Ovary (tissue), 9 donors: ENCODE measurements around the gene KL. TPM values are rescaled to one million over a fixed set of nuclear protein-coding genes. Genes with fewer than 3 reads are reported as not detected.

Experiments used
- DNase-seq, 5 donors: peaks; one replicate each; pipeline ENCODE4 v3.0.0-alpha.2; 2019 to 2020
- H3K27ac ChIP-seq, 2 donors: fragments of 200-600 bp; one replicate each; pipeline versions ENCODE4 v1.5.1 to v1.8.0; 2019 to 2022
- H3K27me3 ChIP-seq: fragments of 200-600 bp; one replicate; pipeline ENCODE4 v1.8.0; 2022
- H3K36me3 ChIP-seq: fragments of 200-600 bp; sonication (generic); one replicate; pipeline ENCODE4 v1.5.1; 2019
- H3K4me1 ChIP-seq: one replicate; pipeline ENCODE4 v1.8.1; 2013; ENCODE audit warnings: mild to moderate bottlenecking, moderate library complexity; ENCODE audit not compliant: insufficient read depth
- H3K4me3 ChIP-seq: fragments of 200-600 bp; sonication (generic); one replicate; pipeline ENCODE4 v1.5.1; 2017
- H3K9me3 ChIP-seq, 2 donors: fragments of 200-600 bp in 1 of 2; sonication (generic) in 1 of 2; one replicate each; pipeline versions ENCODE4 v1.5.1 to v1.8.1; 2013 to 2019; ENCODE audit warnings: mild to moderate bottlenecking in 1 of 2, moderate library complexity in 1 of 2
- CTCF ChIP-seq, 3 donors: fragments of 450-650 bp in 2 of 3; fragments of 200-600 bp in 1 of 3; IDR thresholded peaks; one replicate each; pipeline versions ENCODE4 v1.5.1 to v1.8.0; 2016 to 2022; ENCODE audit warnings: antibody characterized with exemption in 3 of 3, mild to moderate bottlenecking in 1 of 3
- EP300 ChIP-seq: sonication (generic); formaldehyde crosslinking; IDR thresholded peaks from one replicate; pipeline ENCODE4 v1.6.1; 2017; ENCODE audit warnings: antibody characterized with exemption
- POLR2A ChIP-seq: fragments of 450-650 bp; IDR thresholded peaks from one replicate; pipeline ENCODE4 v1.6.1; 2017; ENCODE audit warnings: antibody characterized with exemption, mild to moderate bottlenecking, moderate library complexity
- WGBS, 3 donors: extraction: QIAGEN DNeasy Blood & Tissue Kit in 1 of 3; methylation state at CpG; one replicate each; pipeline versions ENCODE4 v1.1.5 to v1.1.7; 2013 to 2017; 5-methylcytosine and 5-hydroxymethylcytosine counted together
- intact Hi-C, 4 donors: fragments of 100-400 bp; cut with DNase I; formaldehyde crosslinking; loops; one replicate each; pipeline versions ENCODE4 v1.11.0 to v1.15.1; 2022 to 2023
- polyA plus RNA-seq, 2 donors: library from polyadenylated mRNA; stranded (reverse); fragments of 200-250 nt in 1 of 2; fragments of 350-450 nt in 1 of 2; fragmentation: Illumina TruSeq in 1 of 2; extraction: RNeasy Lipid Tissue Mini Kit (QIAGEN cat#74804) in 1 of 2; gene quantifications; one replicate each; pipeline ENCODE4 v1.2.3, GENCODE V29; 2013 to 2014
- total RNA-seq, 7 donors: library from RNA; depleted of rRNA in 2 of 7; stranded (reverse); fragments of >200 nt in 2 of 7; fragmentation: NEBNext Ultra II Directional in 3 of 7; extraction: Animal tissue kit (Norgen Biotek cat#: 25700) in 3 of 7; gene quantifications; one replicate each; pipeline versions ENCODE4 v1.1.0 to v1.2.4, GENCODE V29; 2016 to 2023
- donor health status: DM: no; HTN: no; CAD: no; lungs with moderate emphysema.
- donor health status: DM: no; HTN: no; CAD: no.
- donor health status: Bipolar disorder and iron deficiency.
- donor health status: DM: yes; HTN: yes; CAD: no.
- donor health status: DM: no; HTN: no; CAD: no.
- donor health status: DM: yes; HTN: yes; CAD: no.

Gene KL
- total and polyA plus RNA-seq, 9 donors, result 0.24 to 1.3 (median 0.55) TPM

GRCh38 chr13:33090755-33091414 lies 74.7 kb downstream of the KL start:
- no peak overlapping the region for H3K27ac ChIP-seq
- intact Hi-C loops, result no loop called here
- TF ChIP-seq EP300 (no peak), POLR2A (no peak), CTCF (IDR thresholded peaks at IDR 0.05) (no peak)
- H3K27me3 ChIP-seq, result no peaks in the 10 kb centered on the region
- peaks cover 1% of the 10 kb centered on the region for H3K4me1 ChIP-seq
- H3K4me3 ChIP-seq, result no peak overlapping the region
- WGBS, 3 donors, result 31 to 38% (median 33%) methylated on average over 4 of the region's 4 CpGs
- no peaks in the 10 kb centered on the region for H3K9me3 ChIP-seq
- DNase-seq, result no peak
- H3K36me3 ChIP-seq, result no peaks in the 10 kb centered on the region

- H3K27ac ChIP-seq, result no peak overlapping the region
- H3K9me3 ChIP-seq, result no peaks in the 10 kb centered on the region
- 94 to 96% (median 96%) methylated on average over 5 of the region's 5 CpGs for WGBS, 3 donors
- H3K4me3 ChIP-seq, result no peak overlapping the region
- intact Hi-C loops, result no loop called here
- H3K4me1 ChIP-seq, result peaks cover 1% of the 10 kb centered on the region
- no peaks in the 10 kb centered on the region for H3K27me3 ChIP-seq
- H3K36me3 ChIP-seq, result no peaks in the 10 kb centered on the region
- no peak for DNase-seq
- TF ChIP-seq POLR2A (no peak), EP300 (no peak), CTCF (IDR thresholded peaks at IDR 0.05) (no peak)
These were observed 75.2 kb downstream of the KL start for GRCh38 chr13:33091415-33091774.

DNA sequence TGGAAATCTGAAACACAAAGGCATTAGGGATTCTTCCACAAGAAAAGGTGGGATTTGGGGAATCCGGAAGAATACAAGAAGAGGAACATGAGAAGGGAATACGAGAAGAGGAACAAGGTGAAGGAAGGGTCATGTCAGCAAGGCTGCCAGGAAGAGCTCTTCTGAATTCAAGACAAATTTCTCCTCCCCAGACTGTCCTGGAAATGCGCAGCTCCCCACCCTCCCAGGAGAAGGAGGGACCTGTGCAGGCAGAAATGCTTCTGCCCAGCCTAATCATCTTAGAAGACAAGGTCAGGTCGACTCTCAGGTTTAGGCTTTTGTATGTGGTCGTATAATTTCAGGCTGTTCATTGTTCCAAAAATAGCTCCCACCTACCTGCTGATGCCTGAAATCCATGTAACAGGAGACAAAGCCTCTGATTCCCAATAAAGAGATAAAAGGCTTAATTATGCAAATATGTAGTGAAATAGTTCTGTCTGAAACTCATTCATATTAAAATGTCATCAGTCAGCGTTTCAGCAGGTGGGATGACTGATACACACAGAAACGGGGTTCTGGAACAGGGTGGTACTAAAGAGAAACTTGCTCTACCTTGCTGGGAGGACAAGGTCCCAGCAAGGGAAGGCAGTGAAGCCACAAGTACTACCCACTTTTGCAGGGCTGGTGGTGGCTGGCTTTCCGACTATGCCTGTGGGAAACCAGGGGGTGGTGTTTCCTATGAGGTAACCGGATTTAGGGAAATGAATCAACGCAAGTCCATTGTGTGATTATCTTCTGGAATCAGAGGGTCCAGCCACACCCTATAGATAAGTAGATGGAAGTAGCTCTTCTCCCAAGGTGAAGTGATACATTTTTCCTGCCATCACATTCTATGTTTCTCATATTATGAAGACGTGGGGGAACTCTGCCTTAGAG lies 76.1 kb downstream of the KL start:
- Histone ChIP-seq H3K36me3 (no peaks in the 10 kb centered on the region), H3K4me1 (peaks cover 1% of the 10 kb centered on the region), H3K4me3 (no peak overlapping the region), H3K9me3 (no peaks in the 10 kb centered on the region), H3K27ac (no peak overlapping the region), H3K27me3 (no peaks in the 10 kb centered on the region)
- intact Hi-C loops, result no loop called here
- TF ChIP-seq CTCF (IDR thresholded peaks at IDR 0.05), result no peak
- TF ChIP-seq POLR2A, result no peak
- no peak for TF ChIP-seq EP300
- DNase-seq, result no peak
- 79 to 84% (median 82%) methylated on average over 11 of the region's 11 CpGs for WGBS, 3 donors

DNA sequence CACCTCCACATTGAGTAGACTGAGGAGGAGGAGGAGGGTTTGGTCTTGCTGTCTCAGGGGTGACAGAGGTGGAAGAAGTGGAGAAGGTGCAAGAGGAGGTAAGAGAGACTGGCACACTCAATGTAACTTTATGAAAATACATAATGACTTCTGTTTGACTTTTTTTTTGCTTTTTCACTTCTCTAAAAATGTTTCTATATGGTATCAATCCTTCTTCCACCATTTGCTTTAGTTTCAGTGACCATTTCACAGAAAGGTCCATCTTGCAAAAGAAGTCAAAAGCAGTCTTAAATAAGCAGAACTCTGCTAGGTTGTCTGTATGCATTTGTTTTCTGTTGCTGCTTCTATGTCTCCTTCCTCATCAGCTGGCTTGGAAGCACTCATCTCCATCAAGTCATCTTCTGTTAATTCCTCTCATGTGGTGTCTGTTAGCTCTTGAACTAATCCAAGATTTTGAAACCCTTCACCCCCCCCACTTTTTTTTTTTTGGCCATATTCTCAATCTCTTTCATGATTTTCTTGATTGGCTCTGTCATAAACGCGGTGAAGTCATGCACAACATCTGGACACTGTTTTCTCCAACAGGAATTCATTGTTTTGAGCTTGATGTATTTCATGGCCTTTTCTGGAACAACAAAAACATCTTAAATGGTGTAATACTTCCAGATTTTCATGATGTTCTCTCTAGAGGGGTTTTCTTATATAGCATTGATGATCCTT lies 80.8 kb downstream of the KL start:
- Histone ChIP-seq H3K27ac (no peak overlapping the region), H3K36me3 (no peaks in the 10 kb centered on the region), H3K27me3 (no peaks in the 10 kb centered on the region), H3K9me3 (no peaks in the 10 kb centered on the region), H3K4me1 (no peaks in the 10 kb centered on the region), H3K4me3 (no peak overlapping the region)
- 91 to 98% (median 95%) methylated on average over 2 of the region's 2 CpGs for WGBS, 3 donors
- TF ChIP-seq POLR2A (no peak), EP300 (no peak), CTCF (IDR thresholded peaks at IDR 0.05) (no peak)
- DNase-seq, result no peak
- intact Hi-C loops, result no loop called here
